ENCODE data around the gene ITIH4.

Gene ITIH4

GRCh38 chr3:52860424-52860768 lies 29.9 kb upstream of the ITIH4 start:
- 94% methylated on average over 5 of the region's 8 CpGs for WGBS (ENCODE audit: insufficient coverage)
- Histone ChIP-seq H3K9me3 (ENCODE audit: control extremely low read depth in 1 of 5, control insufficient read depth in 4 of 5, insufficient read depth in 2 of 5, low read depth in 1 of 5, low read length in 4 of 5) (peaks cover 0 to 11% (median 8%) of the 10 kb centered on the region in 5 experiments), H3K4me3 (ENCODE audit: control insufficient read depth in 1 of 7, extremely low read depth in 1 of 7, insufficient read depth in 4 of 7, low read depth in 2 of 7, low read length in 6 of 7) (no peak overlapping the region), H3K27ac (ENCODE audit: insufficient read depth in 1 of 2, low read depth in 1 of 2, low read length in 2 of 2, poor library complexity in 1 of 2, severe bottlenecking in 2 of 2) (no peak overlapping the region), H3K4me1 (ENCODE audit: control extremely low read depth in 1 of 4, control insufficient read depth in 4 of 4, insufficient read depth in 4 of 4, low read length in 3 of 4) (no peaks in the 10 kb centered on the region), H3K27me3 (replicated peaks in 2 of 5; ENCODE audit: control insufficient read depth in 4 of 5, insufficient read depth in 5 of 5, low read length in 4 of 5) (no peaks in the 10 kb centered on the region), H3K36me3 (ENCODE audit: control insufficient read depth in 4 of 4, insufficient read depth in 4 of 4, low read length in 3 of 4) (peaks cover 2 to 13% (median 8%) of the 10 kb centered on the region in 4 experiments)
- POLR2A ChIA-PET: no interaction called here
- DNase-seq: no peak
- CTCF ChIA-PET: no interaction called here

GRCh38 chr3:52859686-52860423 lies 29.4 kb upstream of the ITIH4 start:
- Histone ChIP-seq H3K4me3 (ENCODE audit: control insufficient read depth in 1 of 7, extremely low read depth in 1 of 7, insufficient read depth in 4 of 7, low read depth in 2 of 7, low read length in 6 of 7) (no peak overlapping the region), H3K36me3 (ENCODE audit: control insufficient read depth in 4 of 4, insufficient read depth in 4 of 4, low read length in 3 of 4) (peaks cover 2 to 15% (median 8%) of the 10 kb centered on the region in 4 experiments), H3K4me1 (ENCODE audit: control extremely low read depth in 1 of 4, control insufficient read depth in 4 of 4, insufficient read depth in 4 of 4, low read length in 3 of 4) (no peaks in the 10 kb centered on the region), H3K27me3 (replicated peaks in 2 of 5; ENCODE audit: control insufficient read depth in 4 of 5, insufficient read depth in 5 of 5, low read length in 4 of 5) (no peaks in the 10 kb centered on the region), H3K27ac (ENCODE audit: insufficient read depth in 1 of 2, low read depth in 1 of 2, low read length in 2 of 2, poor library complexity in 1 of 2, severe bottlenecking in 2 of 2) (no peak overlapping the region), H3K9me3 (ENCODE audit: control extremely low read depth in 1 of 5, control insufficient read depth in 4 of 5, insufficient read depth in 2 of 5, low read depth in 1 of 5, low read length in 4 of 5) (peaks cover 0 to 11% (median 6%) of the 10 kb centered on the region in 5 experiments)
- CTCF ChIA-PET: no interaction called here
- no peak for DNase-seq
- WGBS (ENCODE audit: insufficient coverage): 94% methylated on average over 6 of the region's 8 CpGs
- POLR2A ChIA-PET: interaction anchor here (0.7 kb wide), 1 partner anchor 345 kb away, joined by 3 read pairs; no protein-coding TSS in a partner anchor

- Histone ChIP-seq H3K27me3 (replicated peaks in 2 of 5; ENCODE audit: control insufficient read depth in 4 of 5, insufficient read depth in 5 of 5, low read length in 4 of 5) (no peaks in the 10 kb centered on the region), H3K36me3 (ENCODE audit: control insufficient read depth in 4 of 4, insufficient read depth in 4 of 4, low read length in 3 of 4) (peaks cover 2 to 20% (median 9%) of the 10 kb centered on the region in 4 experiments), H3K27ac (ENCODE audit: insufficient read depth in 1 of 2, low read depth in 1 of 2, low read length in 2 of 2, poor library complexity in 1 of 2, severe bottlenecking in 2 of 2) (no peak overlapping the region), H3K4me1 (ENCODE audit: control extremely low read depth in 1 of 4, control insufficient read depth in 4 of 4, insufficient read depth in 4 of 4, low read length in 3 of 4) (no peaks in the 10 kb centered on the region), H3K4me3 (ENCODE audit: control insufficient read depth in 1 of 7, extremely low read depth in 1 of 7, insufficient read depth in 4 of 7, low read depth in 2 of 7, low read length in 6 of 7) (no peak overlapping the region), H3K9me3 (ENCODE audit: control extremely low read depth in 1 of 5, control insufficient read depth in 4 of 5, insufficient read depth in 2 of 5, low read depth in 1 of 5, low read length in 4 of 5) (no peaks in the 10 kb centered on the region)
- ChIA-PET CTCF (interaction anchor here (0.6 kb wide), 1 partner anchor 21 kb away, joined by 3 read pairs; no protein-coding TSS in a partner anchor), POLR2A (no interaction called here)
- DNase-seq: no peak
- 84% methylated on average over 4 of the region's 5 CpGs for WGBS (ENCODE audit: insufficient coverage)
Observed at GRCh38 chr3:52857864-52858263, 27.4 kb upstream of the ITIH4 start.

GRCh38 chr3:52857133-52857532 lies 26.7 kb upstream of the ITIH4 start:
- ChIA-PET CTCF (interaction anchor here (0.7 kb wide), 1 partner anchor 77 kb away, joined by 4 read pairs; no protein-coding TSS in a partner anchor), POLR2A (no interaction called here)
- WGBS (ENCODE audit: insufficient coverage): 100% methylated on average over 3 of the region's 3 CpGs
- DNase-seq: no peak
- Histone ChIP-seq H3K4me1 (ENCODE audit: control extremely low read depth in 1 of 4, control insufficient read depth in 4 of 4, insufficient read depth in 4 of 4, low read length in 3 of 4) (no peaks in the 10 kb centered on the region), H3K27ac (ENCODE audit: insufficient read depth in 1 of 2, low read depth in 1 of 2, low read length in 2 of 2, poor library complexity in 1 of 2, severe bottlenecking in 2 of 2) (no peak overlapping the region), H3K27me3 (replicated peaks in 2 of 5; ENCODE audit: control insufficient read depth in 4 of 5, insufficient read depth in 5 of 5, low read length in 4 of 5) (no peaks in the 10 kb centered on the region), H3K4me3 (ENCODE audit: control insufficient read depth in 1 of 7, extremely low read depth in 1 of 7, insufficient read depth in 4 of 7, low read depth in 2 of 7, low read length in 6 of 7) (no peak overlapping the region), H3K9me3 (ENCODE audit: control extremely low read depth in 1 of 5, control insufficient read depth in 4 of 5, insufficient read depth in 2 of 5, low read depth in 1 of 5, low read length in 4 of 5) (no peaks in the 10 kb centered on the region), H3K36me3 (ENCODE audit: control insufficient read depth in 4 of 4, insufficient read depth in 4 of 4, low read length in 3 of 4) (peaks cover 2 to 26% (median 12%) of the 10 kb centered on the region in 4 experiments)

- Histone ChIP-seq H3K27ac (ENCODE audit: insufficient read depth in 1 of 2, low read depth in 1 of 2, low read length in 2 of 2, poor library complexity in 1 of 2, severe bottlenecking in 2 of 2) (no peak overlapping the region), H3K9me3 (ENCODE audit: control extremely low read depth in 1 of 5, control insufficient read depth in 4 of 5, insufficient read depth in 2 of 5, low read depth in 1 of 5, low read length in 4 of 5) (no peaks in the 10 kb centered on the region), H3K4me3 (ENCODE audit: control insufficient read depth in 1 of 7, extremely low read depth in 1 of 7, insufficient read depth in 4 of 7, low read depth in 2 of 7, low read length in 6 of 7) (no peak overlapping the region), H3K4me1 (ENCODE audit: control extremely low read depth in 1 of 4, control insufficient read depth in 4 of 4, insufficient read depth in 4 of 4, low read length in 3 of 4) (no peaks in the 10 kb centered on the region), H3K27me3 (replicated peaks in 2 of 5; ENCODE audit: control insufficient read depth in 4 of 5, insufficient read depth in 5 of 5, low read length in 4 of 5) (no peaks in the 10 kb centered on the region), H3K36me3 (ENCODE audit: control insufficient read depth in 4 of 4, insufficient read depth in 4 of 4, low read length in 3 of 4) (peaks cover 2 to 30% (median 15%) of the 10 kb centered on the region in 4 experiments)
- WGBS (ENCODE audit: insufficient coverage): 96% methylated on average over 3 of the region's 5 CpGs
- no peak for DNase-seq
- ChIA-PET POLR2A (interaction anchor here (0.7 kb wide), 1 partner anchor 26 kb away, joined by 3 read pairs; no protein-coding TSS in a partner anchor), CTCF (interaction anchor here (0.7 to 1.8 kb wide), 3 partner anchors 28 to 215 kb away, joined by 3 to 4 read pairs (median 3); no protein-coding TSS in a partner anchor)
Observed at GRCh38 chr3:52856666-52857065, 26.2 kb upstream of the ITIH4 start.

- H3K4me3 ChIP-seq (ENCODE audit: control insufficient read depth in 1 of 7, extremely low read depth in 1 of 7, insufficient read depth in 4 of 7, low read depth in 2 of 7, low read length in 6 of 7): no peak overlapping the region
- H3K9me3 ChIP-seq (ENCODE audit: control extremely low read depth in 1 of 5, control insufficient read depth in 4 of 5, insufficient read depth in 2 of 5, low read depth in 1 of 5, low read length in 4 of 5): no peaks in the 10 kb centered on the region
- H3K27ac ChIP-seq (ENCODE audit: insufficient read depth in 1 of 2, low read depth in 1 of 2, low read length in 2 of 2, poor library complexity in 1 of 2, severe bottlenecking in 2 of 2): no peak overlapping the region
- no peak for DNase-seq
- ChIA-PET CTCF (interaction anchor here (1.1 to 2.3 kb wide), 8 partner anchors 12 to 250 kb away, joined by 3 to 14 read pairs (median 4); no protein-coding TSS in a partner anchor), POLR2A (no interaction called here)
- no CpG with 5 or more reads among the region's 2 CpGs for WGBS (ENCODE audit: insufficient coverage)
- no peaks in the 10 kb centered on the region for H3K4me1 ChIP-seq (ENCODE audit: control extremely low read depth in 1 of 4, control insufficient read depth in 4 of 4, insufficient read depth in 4 of 4, low read length in 3 of 4)
- H3K27me3 ChIP-seq (replicated peaks in 2 of 5; ENCODE audit: control insufficient read depth in 4 of 5, insufficient read depth in 5 of 5, low read length in 4 of 5): no peaks in the 10 kb centered on the region
- H3K36me3 ChIP-seq (ENCODE audit: control insufficient read depth in 4 of 4, insufficient read depth in 4 of 4, low read length in 3 of 4): peaks cover 4 to 44% (median 19%) of the 10 kb centered on the region in 4 experiments
Observed at GRCh38 chr3:52854013-52854412, 23.5 kb upstream of the ITIH4 start.

GRCh38 chr3:52852419-52852818 lies 21.9 kb upstream of the ITIH4 start:
- CTCF ChIA-PET: interaction anchor here (0.9 to 2.5 kb wide), 11 partner anchors 8 to 432 kb away, joined by 3 to 14 read pairs (median 4); no protein-coding TSS in a partner anchor
- H3K4me1 ChIP-seq (ENCODE audit: control extremely low read depth in 1 of 4, control insufficient read depth in 4 of 4, insufficient read depth in 4 of 4, low read length in 3 of 4): peaks cover 0 to 3% (median 0%) of the 10 kb centered on the region in 4 experiments
- no peak for DNase-seq
- H3K36me3 ChIP-seq (ENCODE audit: control insufficient read depth in 4 of 4, insufficient read depth in 4 of 4, low read length in 3 of 4): peaks cover 4 to 54% (median 31%) of the 10 kb centered on the region in 4 experiments
- no peak overlapping the region for H3K4me3 ChIP-seq (ENCODE audit: control insufficient read depth in 1 of 7, extremely low read depth in 1 of 7, insufficient read depth in 4 of 7, low read depth in 2 of 7, low read length in 6 of 7)
- H3K27ac ChIP-seq (ENCODE audit: insufficient read depth in 1 of 2, low read depth in 1 of 2, low read length in 2 of 2, poor library complexity in 1 of 2, severe bottlenecking in 2 of 2): no peak overlapping the region
- 93% methylated on average over 2 of the region's 2 CpGs for WGBS (ENCODE audit: insufficient coverage)
- H3K27me3 ChIP-seq (replicated peaks in 2 of 5; ENCODE audit: control insufficient read depth in 4 of 5, insufficient read depth in 5 of 5, low read length in 4 of 5): no peaks in the 10 kb centered on the region
- POLR2A ChIA-PET: no interaction called here
- no peaks in the 10 kb centered on the region for H3K9me3 ChIP-seq (ENCODE audit: control extremely low read depth in 1 of 5, control insufficient read depth in 4 of 5, insufficient read depth in 2 of 5, low read depth in 1 of 5, low read length in 4 of 5)

Data from common myeloid progenitor, CD34-positive (primary cell).